Activated CD4-positive, alpha-beta T cell treated with anti-CD3 and anti-CD28 coated beads, Interleukin-2, amount 50 U/mL, for 1 hour (primary cell): ENCODE data around the gene ZNF839.
"Not testable (repeated sequence)": the region's sequence is repeated elsewhere in the genome, so short reads cannot be mapped to it uniquely, and the experiment has no call there.

ENCODE experiments used
- DNase-seq: peaks from one replicate; pipeline ENCODE4 v3.0.0-alpha.2; 2020

ZNF839 gene

DNA sequence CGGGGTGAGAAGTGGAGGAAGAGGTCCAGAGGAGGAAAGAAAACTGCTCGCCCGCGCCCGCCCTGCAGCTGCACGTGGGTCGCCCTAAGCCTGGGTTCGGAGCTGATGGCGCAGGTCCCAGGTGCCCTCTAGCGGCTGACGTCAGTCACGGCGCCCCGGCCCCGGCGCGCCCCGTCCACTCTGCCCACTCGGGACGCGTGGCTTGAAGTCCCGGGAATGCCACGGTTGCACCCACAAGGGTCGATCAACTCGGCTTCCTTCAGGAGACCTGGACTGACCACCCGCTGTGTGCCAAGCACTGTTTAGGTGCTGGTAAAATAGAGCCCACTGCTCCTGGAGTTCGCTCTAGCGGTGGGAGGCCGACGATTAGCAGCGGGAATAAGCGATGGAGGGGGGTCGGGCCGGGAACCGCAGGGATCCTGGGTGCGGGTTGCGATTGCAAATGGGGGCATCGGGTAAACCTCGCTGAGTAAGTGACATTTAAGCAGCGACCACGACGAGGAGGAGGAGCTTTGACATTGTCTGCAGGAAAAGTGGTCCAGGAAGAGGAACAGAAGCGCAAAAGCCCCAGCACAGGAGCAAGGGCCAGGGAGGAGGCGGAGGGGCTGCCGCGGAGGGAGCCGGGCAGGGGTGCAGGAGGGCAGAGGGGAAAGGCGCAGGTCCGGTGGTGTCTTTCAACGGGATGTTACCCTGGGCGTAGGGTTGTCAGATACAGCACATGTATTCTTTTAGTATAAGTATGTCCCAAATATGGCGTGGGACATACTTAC lies 5.1 kb upstream of the ZNF839 start:
- peak; percentile 78 for DNase-seq

DNA sequence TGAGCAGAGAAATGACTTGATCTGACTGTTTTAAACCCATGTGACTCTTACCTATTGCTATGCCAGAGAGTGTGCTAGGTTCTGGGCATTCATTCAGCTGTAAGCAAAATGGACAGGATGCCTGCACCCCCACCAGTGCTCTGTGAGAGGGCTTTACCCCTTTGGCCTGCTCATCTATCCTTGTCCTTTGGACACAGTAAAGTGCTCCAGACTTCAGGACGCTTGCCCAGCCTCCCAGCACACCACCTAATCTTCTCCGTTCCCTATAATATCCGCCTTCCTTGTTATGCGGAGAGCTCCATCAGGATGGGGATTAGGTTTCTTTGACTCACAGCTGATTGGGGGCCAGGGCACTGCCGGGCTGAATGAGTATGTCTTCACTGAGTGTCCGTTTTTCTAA lies 4.4 kb upstream of the ZNF839 start:
- DNase-seq = no peak

DNA sequence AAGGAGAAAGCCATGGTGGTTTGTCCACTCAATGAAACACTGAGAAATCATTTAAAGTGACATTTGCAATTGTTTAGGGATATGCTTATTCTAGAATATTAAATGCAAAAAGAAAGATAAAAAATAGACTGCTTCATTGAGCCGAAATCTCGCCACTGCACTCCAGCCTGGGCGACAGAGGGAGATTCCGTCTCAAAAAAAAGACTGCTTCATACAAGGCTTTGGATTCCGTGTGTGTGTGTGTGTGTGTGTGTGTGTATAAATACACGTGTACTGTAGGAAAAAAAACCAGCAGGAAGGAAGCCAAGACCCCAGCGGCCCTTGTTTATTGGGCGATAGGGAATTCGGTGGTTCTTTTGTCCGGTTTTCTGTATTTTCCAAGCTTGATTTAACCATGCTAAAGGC lies 3.2 kb upstream of the ZNF839 start:
- DNase-seq = peak; percentile 6

GRCh38 chr14:102316743-102317563 lies 2.6 kb upstream of the ZNF839 start:
- DNase-seq = peak; percentile 95

DNA sequence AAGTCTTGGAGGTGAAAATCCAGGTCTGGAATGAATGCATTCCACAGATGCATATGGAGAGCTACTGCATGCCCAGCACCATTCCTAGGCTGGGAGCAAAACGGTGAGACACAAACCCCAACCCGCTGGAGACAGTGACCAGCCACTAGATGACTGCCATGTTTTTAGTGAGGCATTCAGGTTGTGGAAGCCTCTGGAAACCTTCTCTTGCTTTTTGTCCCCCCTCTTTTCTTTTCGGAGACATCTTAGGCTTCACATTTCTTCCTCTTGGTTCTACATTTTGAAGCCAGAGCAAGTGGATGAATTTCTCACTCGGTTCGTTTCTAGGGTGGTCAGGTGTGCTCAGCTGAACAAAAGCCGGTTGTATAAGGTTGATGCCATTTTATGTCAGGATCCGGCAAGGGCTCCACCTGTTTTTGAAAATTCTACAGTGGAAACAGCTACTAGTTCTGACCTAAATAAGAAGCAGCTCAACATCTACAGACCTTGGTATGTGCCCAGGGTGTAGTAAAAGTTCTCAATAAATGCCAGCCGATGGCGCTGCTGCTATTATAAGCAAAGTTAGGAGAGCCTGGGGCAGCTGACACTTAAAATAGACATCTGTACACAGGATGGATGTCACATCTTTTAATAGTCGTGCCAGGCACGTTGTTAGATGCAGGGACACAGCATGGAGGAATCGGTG lies 1.8 kb upstream of the ZNF839 start:
- no peak for DNase-seq

DNA sequence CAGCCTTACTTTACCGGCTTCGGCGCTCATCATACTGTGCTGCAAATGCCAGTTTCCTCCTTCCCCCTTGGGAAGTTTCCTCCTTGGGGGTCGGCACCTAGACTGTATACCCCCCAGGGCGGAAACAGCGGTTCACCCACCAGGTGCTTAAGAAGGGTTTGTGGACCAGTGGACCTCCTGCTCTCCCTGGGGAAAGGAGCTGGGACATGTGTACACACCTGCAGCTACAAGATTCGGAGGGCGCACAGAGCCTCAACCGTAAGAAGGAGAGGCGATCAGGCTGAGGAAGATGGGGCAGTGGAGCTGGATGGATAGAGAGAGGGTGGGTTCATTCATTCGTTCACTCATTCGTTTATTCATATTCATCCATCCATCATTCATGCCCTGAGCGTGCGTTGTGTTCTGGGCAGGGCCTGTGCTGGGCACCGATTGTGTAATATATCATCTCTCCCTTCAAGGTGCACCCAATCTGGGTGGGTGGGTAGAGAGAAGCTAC lies 717 bp upstream of the ZNF839 start:
- no peak for DNase-seq

DNA sequence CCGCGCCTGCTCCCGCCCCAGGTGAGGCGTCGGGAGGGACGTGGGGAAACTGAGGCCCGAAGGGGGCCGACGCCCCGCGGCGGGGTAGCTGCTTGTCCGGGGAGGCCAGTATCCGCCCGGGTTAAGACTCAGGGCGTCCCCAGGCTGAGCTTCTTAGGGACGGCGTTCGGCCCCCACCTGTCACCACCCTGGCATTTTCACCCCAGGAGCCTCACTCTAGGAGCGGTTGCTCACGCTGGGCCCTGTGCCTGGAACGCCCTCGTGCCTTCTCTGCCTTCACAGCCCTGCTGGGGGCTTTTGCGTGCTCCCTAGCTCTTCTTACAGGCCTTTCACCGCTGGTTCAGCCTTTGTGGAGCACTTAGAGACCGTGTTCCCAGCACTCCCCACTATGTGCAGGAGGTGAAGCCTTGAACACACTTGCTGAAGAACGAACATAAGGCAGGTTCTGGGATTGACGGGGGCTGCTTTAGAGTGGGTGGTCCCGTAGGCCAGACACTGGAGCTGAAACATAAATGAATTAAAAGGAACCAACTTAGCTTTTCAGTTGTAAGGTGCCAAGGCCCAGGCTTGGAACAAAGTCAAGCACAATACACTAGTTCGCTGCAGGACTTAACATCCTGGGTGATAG lies 601 bp downstream of the ZNF839 start:
- peak; percentile 37 for DNase-seq

- DNase-seq = no peak
These were observed 1.3 kb downstream of the ZNF839 start for GRCh38 chr14:102320671-102321455.

- DNase-seq = no peak
These were observed 2.2 kb downstream of the ZNF839 start for GRCh38 chr14:102321456-102322422.

DNA sequence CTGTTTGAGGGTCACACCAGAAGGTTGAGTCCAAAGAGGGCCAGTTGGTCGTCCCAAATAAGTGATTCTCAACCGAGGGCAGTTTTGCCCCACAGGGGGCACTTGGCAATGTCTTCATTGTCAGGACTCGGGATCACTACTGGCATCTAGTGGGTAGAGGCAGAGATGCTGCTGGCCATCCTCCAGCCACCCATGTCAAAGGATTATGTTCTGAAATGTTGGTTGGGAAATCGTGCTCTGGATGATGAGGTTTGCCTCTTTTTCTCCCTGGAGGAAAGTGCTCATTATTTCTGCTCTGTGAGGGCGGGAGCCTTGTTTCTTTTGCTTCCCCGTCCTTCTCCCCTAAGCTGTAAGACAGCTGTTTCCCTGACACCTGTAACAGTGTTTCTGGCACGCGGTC lies 3.6 kb downstream of the ZNF839 start:
- DNase-seq = peak; percentile 14

DNA sequence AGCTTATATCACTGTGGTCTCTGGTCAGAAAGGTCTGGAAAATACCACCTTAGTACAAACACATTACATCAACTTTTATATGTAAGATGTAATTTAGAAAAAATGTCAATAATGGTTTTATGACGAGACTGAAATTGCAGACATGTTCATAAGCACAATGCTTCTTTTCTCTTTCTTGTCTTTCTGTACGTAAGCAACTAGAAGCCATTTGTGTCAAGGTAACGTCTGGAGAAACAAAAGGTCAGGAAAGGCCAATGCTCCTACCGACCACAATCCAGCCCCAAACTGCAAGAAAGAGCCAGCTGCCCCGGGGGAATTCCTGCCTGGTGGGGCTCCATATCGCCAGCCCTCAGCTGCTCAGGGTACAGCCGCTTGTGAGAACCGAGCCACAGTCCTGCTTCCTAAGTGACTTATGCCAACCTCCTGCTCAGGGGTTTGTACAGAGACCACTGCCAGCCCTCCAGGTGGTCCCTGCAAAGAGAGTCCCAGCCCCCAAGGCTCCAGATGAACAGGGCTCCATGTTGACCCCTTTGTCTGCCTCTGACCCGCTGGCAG lies 6.3 kb downstream of the ZNF839 start:
- DNase-seq = no peak

DNA sequence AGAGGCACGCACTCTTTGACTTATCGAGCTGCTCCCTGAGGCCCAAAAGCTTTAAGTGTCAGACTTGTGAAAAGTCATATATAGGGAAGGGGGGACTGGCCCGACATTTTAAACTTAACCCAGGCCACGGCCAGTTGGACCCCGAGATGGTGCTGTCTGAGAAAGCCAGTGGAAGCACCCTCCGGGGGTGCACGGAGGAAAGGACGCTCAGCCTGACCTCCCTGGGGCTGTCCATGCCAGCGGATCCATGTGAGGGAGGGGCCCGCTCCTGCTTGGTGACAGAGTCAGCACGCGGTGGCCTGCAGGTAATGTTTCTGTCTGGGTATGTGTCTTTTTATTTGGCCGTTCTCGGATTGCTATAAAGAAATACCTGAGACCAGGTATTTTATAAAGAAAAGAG lies 7.0 kb downstream of the ZNF839 start:
- DNase-seq = no peak

GRCh38 chr14:102329381-102329780 lies 9.8 kb downstream of the ZNF839 start:
- DNase-seq = not testable (repeated sequence)

- DNase-seq = no peak
These were observed 11.3 kb downstream of the ZNF839 start for GRCh38 chr14:102330806-102331205.

DNA sequence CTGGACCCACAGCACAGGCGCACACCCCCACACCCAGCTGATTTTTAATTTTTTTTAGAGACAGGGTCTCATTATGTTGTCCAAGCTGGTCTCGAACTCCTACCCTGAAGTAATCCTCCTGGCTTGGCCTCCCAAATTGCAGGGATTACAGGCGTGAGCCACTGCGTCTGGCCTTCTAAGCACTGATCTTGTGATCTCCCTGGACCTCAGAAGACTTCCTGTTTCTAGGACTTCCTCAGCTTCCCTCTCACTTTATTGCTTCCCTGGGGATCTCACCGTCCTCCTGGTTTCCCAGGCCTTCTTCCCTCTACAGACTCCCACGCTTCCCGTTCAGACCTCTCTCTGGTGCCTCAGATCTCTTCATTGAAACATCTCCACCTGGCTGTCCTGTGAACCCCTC lies 13.8 kb downstream of the ZNF839 start:
- no peak for DNase-seq

DNA sequence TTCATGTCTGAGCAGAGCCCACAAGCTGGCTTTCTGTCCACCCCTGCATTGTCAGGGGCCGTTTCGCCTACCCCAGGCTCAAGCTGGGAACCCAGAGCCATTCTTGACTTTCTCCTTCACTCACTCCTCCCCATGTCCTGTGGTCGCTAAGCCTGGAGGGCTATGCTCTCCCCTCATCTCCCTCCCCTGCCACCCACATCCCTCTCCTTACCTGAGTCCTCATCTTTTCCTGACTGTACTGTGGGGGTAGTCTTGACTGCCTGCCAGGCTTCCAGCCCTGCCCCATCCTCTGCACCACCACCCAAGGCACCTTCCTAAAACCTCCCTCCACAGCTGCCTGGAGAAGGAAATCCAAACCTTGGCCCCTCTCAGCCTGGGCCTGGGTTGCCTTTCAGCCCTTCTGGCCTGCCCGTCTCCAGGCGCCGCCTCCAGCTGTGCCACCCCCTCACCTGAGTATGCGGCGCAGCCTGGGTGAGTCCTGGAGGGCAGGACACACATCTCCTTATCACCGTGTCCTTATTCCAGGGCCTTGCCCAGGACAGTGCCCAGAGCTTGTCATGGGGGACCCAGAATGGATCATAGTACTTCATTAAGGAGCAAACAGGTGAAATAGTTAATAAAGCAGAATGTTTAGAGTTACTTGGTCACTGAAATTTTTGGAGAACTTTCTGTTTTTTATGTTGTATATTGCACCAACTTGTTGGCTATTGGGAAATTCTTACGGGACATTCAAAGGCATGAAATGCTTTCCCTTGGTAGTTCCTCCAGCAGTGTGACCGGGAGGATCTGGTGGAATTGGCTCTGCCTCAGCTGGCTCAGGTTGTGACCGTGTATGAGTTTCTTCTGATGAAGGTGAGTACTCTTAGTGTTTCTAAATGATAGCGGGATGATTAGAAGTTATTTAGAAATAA lies 14.5 kb downstream of the ZNF839 start:
- DNase-seq = no peak

DNA sequence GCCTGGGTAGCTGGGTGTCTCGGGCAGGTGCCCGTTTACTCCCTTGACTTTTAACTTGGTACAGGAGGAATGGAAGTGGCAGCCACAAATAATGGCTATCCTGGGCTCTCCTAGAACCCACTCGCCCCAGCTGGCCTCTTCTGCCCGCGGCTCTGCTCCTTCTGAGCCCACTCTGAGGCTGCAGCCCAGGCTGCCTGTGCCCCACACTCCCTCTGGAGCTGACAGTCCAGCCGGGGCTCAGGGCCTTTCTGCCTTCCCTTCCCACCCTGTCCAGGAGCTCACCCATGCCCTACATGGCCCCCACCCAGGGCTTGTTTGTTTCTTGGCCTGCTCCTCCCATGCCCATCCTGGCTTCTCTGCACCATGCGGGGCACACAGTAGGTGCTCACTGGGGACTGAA lies 15.6 kb downstream of the ZNF839 start:
- no peak for DNase-seq

DNA sequence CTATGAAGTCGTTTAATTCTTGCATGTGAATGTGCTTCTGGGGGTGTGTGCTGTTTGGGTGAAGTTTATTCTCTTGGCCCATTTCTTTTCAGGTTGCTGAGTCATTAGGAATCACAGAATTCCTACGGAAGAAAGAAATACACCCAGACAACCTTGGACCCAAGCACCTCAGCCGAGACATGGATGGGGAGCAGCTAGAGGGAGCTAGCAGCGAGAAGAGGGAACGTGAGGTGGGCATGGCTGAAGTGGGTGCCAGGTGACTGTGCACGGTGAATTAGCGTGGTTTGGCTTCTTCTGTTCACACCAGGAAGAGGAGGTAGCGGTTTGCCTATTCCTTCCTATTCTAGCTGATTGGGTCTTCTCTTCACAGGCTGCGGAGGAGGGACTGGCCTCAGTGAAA lies 19.2 kb downstream of the ZNF839 start:
- DNase-seq = no peak

DNA sequence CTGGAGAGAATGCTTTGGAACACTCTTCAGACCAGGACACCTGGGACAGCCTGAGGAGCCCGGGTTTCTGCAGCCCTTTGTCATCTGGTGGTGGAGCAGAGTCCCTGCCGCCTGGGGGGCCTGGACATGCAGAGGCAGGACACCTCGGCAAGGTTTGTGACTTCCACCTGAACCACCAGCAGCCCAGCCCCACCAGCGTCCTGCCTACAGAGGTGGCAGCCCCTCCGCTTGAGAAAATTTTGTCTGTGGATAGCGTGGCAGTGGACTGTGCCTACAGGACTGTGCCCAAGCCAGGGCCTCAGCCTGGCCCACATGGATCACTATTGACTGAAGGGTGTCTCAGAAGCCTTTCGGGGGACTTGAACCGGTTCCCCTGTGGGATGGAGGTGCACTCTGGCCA lies 22.0 kb downstream of the ZNF839 start:
- no peak for DNase-seq

DNA sequence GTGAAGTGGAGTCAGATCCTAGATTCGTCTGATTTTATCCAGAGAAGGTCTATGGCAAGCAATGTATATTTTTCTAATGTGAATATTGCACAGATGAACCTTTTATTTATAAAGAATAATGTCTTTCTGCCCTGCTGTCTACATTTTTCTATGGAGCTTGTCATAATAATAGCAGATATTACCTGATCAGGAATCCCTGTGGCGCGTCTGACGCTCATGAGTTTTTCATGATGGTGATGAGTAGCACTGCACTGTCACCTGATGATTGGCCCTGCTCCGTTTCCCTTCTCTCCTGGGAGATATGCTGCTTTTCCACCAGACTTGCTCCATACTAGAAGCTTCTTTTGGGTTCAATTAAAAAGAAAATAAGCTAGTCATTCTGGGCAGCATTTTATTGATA lies 22.7 kb downstream of the ZNF839 start:
- no peak for DNase-seq
